Embryonic facial prominence (tissue), 1 donor: Measurements from ENCODE around the gene CTTNBP2.

Experiments
- DNase-seq: peaks from one replicate; pipeline ENCODE4 v3.0.0-alpha.2; 2016; ENCODE audit errors: extremely low spot score

The CTTNBP2 gene

GRCh38 chr7:117873310-117874190, at the start of gene CTTNBP2:
CTTNBP2 (minus strand) TSS chr7:117873441; CDS start chr7:117873415, 26 bp downstream.
- DNase-seq, result no peak

DNA sequence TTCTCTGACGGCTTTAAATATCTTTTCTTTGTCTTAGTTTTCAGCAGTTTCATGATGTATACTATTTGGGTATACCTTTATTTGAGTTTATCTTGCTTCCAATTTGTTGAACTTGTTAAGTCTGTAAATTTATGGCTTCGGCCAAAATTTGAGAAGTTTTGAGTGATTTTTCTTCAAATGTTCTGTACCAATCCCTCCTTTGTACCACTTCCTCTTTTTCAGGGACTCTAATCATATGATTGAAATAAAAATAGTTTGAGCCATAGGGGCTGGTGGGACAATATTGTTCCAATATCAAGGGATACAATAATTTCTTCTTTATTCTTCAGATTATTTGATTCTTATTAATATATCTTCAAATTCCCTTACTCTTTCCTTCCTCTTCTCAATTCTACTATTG, 43.1 kb upstream of the CTTNBP2 start:
- DNase-seq, result no peak

GRCh38 chr7:117912421-117912820, 39.2 kb upstream of the CTTNBP2 start:
- no peak for DNase-seq

GRCh38 chr7:117908031-117908795, 35.0 kb upstream of the CTTNBP2 start:
- no peak for DNase-seq

GRCh38 chr7:117907049-117907640, 33.9 kb upstream of the CTTNBP2 start:
- no peak for DNase-seq

- no peak for DNase-seq
Measured at GRCh38 chr7:117902314-117902889, 29.2 kb upstream of the CTTNBP2 start.

DNA sequence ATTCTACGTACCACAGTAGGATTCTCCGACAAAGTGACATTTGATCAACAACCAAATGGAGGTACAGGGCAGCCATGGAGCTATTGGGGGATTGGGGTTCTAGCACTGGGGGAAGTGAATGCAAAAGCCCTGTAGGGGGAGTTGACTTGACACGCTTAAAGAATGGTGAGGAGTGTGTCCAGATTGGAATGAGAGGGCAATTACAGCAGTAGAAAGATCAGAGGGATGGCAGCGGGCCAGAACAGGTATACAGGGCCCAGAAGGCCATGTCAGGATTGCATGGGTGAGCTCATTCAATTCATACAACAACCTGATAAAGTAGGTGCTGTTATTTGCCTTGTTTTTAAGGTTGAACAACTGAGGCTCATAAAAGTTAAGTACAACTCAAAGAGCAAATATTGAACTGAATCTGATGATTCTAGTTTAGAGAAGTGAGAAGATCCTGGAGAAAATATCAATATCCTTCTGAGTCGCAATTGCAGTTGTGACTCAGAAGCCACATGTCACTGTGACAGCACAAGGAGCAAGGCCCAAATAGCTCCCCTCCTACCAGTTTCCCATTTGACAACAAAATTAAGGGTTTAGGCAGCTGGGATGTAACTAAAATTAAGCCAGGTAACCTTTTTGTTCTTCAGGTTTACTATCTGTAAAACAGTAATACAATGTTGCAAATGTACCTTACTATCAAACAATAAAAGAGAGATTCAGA, 28.0 kb upstream of the CTTNBP2 start:
- DNase-seq, result no peak

- DNase-seq, result no peak
Measured at GRCh38 chr7:117896339-117896738, 23.1 kb upstream of the CTTNBP2 start.

DNA sequence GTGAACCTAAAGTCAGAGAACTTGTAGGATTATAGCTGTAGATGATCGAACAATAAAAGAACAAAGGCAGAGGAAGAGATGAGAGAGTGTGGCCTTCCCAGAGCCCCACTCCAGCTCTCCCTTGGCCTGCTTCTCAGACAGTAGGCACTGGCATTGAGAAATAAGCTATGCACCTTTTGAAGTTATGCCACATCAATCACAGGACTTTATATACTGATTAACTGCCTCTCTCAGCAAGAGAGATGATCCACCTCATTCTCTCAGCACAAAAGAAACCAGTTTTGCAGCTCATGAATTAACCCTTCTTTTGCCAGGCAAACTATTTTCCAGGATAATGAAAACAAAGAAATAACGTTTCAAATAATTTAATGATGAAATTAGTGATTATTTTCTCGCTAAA, 22.0 kb upstream of the CTTNBP2 start:
- no peak for DNase-seq

GRCh38 chr7:117894037-117894436, 20.8 kb upstream of the CTTNBP2 start:
- no peak for DNase-seq

DNA sequence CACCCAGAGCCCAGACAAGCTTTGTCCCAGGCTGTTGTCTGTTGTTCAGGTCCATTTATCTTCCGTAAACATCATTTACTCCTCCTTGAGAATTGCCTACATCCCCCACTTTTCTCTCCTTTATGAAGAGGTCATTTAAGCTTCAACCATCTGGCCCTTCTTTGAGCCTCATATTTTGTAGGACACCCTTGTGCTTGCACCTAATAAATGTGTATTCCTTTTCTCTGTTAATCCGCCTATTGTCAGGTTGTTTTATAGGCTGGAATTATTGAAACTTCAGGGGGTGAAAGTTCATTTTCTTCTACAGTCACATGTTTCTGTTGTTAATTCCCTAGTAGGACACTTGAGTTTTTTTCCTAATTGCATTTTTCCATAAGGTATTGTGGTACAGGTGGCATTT, 19.6 kb upstream of the CTTNBP2 start:
- no peak for DNase-seq

DNA sequence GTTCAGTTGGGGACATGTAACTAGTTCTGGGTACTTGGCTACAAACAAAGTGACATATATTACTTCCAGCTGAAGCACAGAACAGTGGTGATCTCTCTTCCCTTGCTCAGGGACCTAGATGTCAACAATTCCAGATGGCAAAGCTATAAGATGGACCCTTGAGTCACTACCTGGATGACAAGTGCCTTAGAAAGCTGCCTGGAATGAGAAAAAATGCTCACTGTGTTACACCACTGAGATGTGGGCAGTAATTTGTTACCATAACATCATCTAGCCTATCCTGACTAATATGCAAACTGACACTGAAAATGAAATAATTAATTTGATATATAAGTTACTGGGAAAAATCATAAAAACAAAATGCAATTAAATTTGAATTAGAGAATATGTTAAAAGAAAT, 16.4 kb upstream of the CTTNBP2 start:
- DNase-seq, result no peak

- DNase-seq, result no peak
Measured at GRCh38 chr7:117888627-117889026, 15.4 kb upstream of the CTTNBP2 start.

GRCh38 chr7:117882594-117882993, 9.4 kb upstream of the CTTNBP2 start:
- no peak for DNase-seq

GRCh38 chr7:117876761-117877160, 3.5 kb upstream of the CTTNBP2 start:
- DNase-seq, result no peak

DNA sequence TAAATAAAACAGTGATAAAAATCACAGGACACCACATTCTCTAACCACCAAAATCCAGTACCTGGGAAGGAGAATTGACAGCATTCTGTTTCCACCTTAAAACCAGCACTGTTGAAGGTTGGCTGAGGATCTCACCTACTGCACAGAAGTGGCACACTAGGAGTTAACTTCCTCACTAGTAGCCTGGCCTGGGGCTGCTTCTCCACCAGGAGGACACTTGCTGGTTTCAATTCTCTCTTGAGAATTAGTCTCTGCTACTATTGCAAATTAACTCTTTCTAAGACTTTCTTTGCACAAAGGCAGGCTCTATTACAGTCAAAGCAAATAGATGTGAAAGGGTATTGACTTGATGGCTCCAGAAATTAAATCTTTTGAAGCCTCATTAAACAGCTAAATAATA, 2.3 kb upstream of the CTTNBP2 start:
- DNase-seq, result no peak

GRCh38 chr7:117874191-117874700, 1.0 kb upstream of the CTTNBP2 start:
- DNase-seq, result no peak

DNA sequence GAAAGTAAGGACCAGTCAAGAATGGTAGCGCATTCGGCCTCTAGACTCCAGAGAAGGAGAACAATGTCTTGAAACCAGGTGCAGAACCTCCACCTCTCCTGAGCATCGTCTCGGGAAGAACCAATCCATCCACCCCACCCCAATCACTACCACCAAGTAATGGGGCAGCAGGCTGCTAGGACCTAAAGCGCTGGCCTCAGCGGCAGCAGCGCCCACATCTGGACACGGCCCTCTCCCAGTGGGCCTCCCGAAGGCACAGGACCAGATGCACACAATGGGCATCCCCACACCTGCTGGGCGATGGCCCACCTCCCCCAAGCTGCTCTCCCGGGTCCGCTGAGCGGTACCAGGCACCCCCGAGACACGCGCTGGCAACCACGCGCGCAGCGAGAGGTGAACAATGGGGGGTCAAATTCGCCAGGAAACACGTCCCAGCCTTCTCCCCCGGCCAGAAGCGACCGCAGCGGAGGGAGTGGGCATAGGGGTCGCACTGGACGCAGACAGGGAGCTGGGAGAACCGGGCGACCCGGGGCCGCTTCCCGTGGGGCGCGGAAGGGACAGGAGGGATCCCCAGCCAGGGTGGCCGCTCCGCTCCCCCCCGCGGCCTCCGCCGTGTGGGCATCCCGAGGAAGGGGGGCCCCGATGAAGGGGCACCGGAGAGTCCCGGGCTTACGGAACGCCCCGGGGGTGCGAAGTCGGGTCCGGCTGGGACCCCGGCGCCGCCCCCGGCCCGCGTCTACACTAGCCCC, 506 bp downstream of the CTTNBP2 start:
- DNase-seq, result no peak

GRCh38 chr7:117871778-117872538, 1.3 kb downstream of the CTTNBP2 start:
- no peak for DNase-seq

GRCh38 chr7:117871401-117871777, 1.9 kb downstream of the CTTNBP2 start:
- DNase-seq, result no peak
